GM04504 (cell line): ENCODE measurements around the gene SLC39A7.

Experiments
- DNase-seq: peaks from one replicate; pipeline ENCODE4 v3.0.0-alpha.2; 2012; ENCODE audit warnings: low read depth

SLC39A7 gene, protein sequence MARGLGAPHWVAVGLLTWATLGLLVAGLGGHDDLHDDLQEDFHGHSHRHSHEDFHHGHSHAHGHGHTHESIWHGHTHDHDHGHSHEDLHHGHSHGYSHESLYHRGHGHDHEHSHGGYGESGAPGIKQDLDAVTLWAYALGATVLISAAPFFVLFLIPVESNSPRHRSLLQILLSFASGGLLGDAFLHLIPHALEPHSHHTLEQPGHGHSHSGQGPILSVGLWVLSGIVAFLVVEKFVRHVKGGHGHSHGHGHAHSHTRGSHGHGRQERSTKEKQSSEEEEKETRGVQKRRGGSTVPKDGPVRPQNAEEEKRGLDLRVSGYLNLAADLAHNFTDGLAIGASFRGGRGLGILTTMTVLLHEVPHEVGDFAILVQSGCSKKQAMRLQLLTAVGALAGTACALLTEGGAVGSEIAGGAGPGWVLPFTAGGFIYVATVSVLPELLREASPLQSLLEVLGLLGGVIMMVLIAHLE

DNA sequence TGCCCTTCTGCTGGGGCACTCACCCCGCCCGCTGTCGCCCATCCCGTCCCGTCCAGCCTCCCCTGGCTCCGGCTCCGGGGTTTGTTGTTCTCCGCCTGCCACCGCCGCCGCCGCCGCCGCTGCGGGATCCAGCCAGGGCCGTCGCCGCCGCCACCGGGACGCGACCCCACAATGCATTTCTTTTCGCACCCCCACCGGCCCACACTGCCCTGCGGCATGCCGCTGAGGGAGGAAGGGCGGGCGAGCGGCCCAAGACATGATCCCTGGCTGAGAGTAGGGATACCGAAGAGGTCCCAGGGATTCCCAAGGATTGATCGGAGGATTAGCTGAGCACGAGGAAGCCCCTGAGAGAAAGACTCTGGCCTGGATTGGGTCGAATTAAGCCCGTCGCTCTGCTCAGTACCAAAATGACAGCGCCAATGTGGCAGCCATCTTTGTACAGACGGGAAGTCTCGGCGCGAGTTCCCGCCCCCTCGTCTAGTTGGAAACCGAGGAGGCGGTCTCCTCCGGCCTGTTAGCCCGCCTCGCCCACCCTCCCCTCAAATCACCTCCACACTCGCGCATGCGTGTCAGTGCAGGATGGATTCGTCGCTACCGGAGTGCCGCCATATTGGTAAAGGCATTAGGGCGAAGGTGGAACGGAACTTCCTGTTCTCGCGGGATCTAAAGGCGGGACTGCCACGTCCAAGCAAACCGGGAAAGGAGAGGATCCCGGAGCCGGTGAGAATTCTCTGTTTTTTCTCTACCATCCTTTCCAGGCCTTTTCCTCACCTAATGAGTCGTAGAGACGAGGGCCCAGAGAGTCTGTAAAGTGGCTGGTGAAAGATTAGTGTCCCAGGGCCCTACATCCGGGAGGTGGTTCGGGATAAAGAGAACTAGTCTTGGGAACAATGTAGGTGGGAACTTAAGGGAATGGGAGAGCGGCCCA lies at the start of gene SLC39A7, which contains the start of gene RXRB:
Gene SLC39A7 (plus strand): TSS at position 649 of the 928 bp plus-strand sequence. CDS start 379 bp downstream, outside the sequence.
Gene RXRB (minus strand): TSS at position 447 of the 928 bp plus-strand sequence. CDS start 189 bp downstream, at position 258.
- DNase-seq, result peak; percentile 99

DNA sequence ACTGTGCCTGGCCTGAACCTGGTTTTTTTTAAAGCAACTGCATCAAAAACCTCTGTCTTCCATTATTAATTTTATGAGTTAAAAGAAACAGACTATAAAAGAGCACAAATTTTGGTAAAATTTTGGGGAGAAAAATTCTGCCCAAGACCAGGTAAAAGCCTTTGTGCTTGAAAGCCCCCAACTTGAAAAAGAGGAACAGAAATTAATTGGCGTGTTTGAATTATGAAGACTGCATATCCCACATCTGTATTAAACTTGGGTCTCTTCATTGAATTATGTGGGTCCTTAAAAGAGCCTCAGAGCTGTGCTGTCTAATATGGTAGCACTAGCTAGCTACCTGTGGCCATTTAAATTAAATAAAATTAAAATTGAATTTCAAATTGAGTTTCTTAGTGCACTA lies 49.6 kb upstream of the SLC39A7 start:
- no peak for DNase-seq

DNA sequence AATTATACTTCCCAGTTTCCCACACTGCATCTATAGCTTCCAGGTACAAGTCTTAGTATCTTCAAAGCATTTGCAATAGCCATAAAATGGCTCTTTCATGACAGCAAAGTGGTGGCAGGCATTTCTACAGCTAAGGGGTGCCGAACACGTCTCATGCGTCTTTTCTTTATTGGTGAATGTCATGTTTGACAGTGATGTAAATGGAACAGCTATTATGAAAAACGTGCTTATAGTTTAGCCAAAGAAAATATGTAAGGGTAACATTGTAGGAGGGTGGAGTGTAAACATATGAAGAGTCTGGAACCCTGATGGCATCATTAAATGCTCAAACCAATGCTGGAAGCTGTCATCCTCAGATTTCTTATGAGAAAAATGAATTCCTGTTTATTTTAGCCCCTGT lies 46.3 kb upstream of the SLC39A7 start:
- no peak for DNase-seq

DNA sequence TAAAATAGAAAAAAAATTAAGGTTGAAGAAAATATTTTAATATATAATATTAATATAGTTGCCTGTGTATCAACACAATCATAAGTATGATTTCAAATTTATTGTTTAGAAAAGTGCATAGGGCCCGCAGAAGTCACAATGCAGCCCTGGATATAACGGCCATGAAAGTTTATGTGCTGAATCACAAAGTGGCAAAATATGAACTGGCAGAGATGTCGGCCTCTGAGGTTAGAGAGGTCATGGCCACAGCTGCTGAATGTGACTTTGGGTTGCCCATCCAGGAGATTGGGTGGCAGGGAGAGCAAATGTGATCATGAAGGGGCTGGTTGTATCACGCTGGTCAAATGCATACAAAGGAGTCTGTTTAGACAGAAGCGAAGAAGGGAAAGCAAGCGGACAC lies 44.1 kb upstream of the SLC39A7 start:
- DNase-seq, result no peak

DNA sequence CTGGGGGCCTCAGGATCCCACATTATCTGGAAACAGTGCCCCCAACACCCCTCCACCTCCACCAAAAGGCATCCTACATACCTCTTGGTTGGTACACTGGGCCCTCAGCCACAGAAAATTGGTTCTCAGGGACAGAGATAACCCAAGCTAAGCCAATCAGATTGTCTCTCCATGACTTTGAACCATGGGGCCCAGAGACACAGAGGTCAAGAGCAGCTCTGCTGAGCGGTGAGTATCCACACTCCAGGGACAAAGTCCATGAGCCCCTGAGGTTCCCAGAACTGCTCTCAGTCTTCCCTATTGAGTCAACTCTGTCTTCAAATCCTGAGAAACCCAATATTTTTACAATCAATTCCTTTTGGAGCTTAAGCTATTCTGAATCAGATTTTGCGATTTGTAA lies 43.7 kb upstream of the SLC39A7 start:
- DNase-seq, result no peak

DNA sequence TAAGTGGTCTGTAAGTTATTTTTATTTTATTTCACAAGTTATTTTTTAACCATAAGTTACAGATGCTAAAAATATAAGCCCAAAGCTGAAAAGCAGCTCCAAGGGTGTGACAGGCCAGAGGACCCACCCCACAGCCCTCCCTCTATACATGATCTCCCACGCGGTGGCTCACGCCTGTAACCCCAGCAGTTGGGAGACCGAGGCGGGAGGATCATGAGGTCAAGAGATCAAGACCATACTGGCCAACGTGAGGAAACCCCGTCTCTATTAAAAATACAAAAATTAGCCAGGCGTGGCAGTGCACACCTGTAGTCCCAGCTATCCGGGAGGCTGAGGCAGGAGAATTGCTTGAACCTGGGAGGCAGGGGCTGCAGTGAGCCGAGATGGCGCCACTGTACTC lies 40.6 kb upstream of the SLC39A7 start:
- DNase-seq, result no peak

DNA sequence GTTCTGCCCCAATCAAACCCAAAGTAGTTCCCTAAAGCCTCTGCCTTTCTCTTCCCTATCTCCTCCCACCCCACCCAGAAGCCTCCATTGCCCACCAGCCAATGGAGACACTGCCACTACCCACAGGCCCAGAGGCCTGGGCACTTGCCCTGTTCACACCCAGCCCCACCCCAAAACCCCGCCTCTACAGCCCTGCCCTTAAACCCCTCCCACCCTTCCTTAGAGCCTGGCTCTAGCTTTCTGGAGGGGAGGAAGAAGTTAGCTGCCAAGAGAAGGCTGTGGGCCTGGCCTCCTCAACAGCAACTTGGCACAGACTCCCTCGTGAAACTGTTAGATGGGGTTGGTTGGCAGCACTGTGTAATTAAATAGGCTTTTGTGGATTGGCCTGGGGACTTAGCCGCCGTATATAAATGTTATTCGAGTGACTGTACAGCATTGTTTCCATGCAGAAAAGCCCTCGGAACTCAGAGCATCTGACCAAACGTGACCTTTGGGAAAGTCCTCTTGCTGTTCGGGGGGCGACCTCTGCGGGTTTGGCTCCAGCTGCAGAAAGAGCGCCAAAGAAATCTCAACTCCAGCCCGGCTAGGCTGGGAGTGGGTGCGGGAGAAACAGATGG lies 39.8 kb upstream of the SLC39A7 start:
- peak; percentile 75 for DNase-seq

DNA sequence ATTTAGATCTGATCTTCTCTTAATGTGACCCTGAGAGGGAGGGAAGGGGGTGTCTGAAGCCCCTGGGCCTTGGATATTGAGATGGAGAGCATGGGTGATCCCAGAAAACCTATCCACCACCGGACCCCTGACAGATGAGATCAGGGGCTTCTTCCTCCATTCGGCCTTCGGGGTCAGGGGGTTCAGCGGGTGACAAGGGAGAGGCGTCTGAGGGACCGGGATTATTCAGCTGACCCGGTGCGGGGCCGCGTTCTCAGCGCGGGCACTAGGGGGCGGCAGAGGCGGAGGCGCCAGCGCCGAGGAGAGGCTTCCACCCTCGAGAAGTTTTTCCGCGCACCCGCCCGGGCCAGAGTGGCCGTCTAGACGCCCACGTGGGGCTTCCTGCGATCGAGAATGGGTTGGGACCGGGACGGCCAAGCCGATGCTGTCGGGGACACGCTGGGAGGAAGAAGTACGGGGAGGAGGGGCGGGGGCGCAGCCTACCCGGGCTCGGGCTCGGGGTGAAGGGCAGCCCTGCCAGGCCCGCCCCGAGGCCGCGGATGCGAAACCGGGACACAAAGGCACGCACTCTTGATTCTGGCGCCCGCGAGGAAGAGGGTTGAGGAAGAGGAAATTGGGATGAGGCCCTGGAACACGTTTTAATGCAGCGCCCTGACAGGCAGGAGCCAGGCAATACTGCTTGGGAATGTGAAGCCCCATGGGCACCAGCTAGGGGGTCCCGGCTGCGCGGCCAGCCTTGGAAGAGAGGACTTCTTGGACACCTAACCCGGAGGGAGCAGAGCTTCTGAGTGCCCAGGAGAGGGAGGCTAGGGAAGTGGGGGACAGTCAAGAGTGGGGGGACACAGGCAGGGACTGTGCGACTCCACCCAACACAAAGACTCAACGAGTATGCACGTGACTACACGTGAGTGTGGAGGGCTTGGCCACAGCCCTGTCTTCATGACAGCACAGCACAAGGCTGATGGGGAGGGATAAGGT lies 39.0 kb upstream of the SLC39A7 start:
- no peak for DNase-seq

DNA sequence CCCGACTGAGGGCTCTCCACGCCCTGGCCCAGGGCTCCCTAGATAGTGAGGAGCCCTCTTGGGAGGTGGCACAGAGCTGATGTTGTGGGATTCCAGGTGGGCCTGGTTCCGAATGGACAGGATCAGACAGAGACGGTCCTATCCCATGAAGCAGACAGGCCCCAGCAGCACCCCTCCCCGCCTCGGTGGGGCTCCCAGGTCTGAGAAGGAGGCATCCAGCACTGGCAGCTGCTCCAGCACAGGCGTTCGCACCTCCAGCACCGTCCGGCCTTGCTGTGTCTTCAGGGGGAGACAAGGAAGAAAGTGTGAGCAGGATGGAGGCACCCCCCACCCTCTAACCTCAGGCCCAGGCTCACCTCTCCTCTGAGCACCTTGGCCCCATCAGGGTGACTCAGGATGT lies 37.1 kb upstream of the SLC39A7 start:
- DNase-seq, result no peak

DNA sequence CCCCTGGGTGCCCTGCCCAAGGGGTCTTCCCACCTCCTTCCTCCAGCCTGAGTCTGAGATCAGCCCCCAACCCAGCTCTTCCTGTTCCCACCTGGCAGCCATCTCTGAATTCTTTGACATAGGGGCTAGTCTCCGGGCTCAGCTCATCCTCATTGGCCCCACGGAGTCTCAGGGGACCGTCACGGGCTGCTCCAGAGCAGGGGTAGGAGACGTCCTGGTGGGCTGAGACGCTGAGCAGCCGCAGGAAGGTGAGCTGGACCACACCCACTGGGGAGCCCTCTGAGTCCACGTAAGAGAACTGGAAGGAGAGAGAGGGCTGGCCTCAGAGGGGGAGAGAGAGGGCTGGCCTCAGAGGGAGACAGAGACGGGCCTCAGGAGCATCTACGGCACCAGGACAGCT lies 36.5 kb upstream of the SLC39A7 start:
- DNase-seq, result no peak

DNA sequence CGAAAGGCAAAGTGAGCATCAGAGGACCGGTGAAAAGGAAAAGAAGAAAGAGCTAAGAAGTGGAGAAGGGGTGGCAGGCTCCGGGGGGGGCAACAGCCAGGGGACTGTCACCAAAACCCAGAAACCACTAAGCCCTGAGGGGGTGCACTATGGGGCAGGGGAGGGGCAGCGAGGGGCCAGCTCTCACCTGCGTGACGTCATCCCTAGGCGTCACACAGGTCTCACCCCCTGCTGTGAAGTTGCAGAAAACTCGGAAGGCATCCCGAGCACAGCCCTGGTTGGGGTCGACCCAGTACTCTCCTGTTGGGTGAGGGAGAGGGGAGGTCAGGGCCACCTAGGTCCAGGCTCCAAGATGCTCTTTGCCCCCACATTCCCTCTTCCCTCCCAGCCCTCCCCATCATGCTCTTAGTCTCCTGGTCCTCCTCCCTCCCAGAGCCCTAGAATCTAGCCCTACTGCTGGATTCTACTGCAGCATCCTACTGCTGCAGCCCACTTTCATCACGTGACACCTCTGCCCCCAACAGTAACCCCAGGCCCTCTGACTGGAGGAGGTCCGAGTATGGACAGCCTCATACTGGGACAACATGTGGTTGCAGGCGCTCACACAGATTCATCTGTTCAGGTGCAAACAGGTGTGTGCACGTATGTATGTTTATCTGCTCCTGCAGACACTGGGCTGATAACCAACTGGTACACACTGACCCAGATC lies 35.8 kb upstream of the SLC39A7 start:
- DNase-seq, result no peak

DNA sequence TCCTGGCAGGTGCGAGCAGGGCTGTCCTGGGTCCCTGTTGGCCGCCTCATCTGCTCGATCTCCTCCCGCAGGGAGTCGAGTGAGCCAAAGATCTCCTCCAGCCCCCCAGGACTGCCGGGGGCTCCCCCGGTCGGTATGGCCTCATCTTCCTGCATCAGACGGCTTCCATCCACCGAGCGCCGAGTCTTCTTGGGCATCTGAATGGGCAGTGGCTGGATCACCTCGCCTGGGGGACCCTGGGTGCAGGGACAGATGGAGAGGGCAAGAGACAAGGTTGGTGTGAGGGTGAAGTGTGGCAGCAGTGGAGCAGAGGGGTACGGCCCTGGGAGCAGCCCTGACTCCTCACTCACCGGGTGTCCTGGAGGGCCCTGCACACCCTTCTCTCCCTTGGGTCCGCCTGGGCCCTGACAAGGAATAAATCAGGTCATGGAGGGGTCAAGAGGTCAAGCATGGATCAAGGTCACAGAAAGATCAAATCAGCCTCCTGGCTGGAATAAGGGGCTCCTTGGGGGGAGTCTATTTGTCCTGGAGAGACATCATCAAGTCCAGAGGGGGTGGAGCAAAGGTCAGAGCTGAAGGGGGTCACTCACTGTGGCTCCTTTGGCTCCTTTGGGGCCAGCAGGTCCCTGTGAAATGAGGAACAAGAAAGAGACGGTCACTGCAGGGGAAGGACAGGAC lies 34.9 kb upstream of the SLC39A7 start:
- DNase-seq, result no peak

DNA sequence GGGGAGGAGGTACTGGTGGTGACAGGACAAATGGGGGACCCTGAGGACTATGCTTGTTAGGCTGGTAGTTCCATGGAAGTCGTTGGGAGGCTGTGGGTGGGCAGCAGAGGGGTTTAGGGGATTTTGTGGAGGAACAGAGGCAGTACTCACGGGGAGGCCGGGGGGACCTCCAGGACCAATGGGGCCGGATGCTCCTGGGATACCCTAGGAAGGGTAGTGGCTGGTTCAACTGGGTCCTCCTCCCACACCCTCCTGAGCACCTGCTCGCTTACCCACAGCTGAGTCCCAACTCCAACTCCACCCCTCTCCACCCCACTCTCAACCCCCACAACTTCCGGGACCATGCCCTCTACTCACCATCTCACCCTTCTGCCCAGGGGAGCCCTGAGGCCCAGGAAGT lies 34.3 kb upstream of the SLC39A7 start:
- no peak for DNase-seq

DNA sequence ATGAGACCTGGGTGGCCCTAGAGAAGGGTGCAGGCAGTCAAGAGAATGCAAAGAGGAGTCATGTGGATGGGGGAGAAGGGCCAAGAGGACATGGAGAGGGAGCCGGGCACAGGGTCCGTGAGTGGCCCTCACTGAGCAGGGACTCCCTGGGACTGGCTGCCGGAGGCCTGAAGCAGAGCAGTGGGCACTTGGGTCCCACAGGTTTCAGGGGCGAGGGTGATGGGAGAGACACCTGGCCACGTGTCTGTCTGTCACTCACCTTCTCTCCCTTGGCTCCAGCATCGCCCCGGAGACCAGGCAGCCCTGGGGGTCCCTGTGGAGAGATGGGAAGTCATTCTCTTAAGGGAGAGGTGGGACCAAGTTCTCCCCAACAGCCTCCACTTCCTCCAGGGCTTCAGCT lies 33.9 kb upstream of the SLC39A7 start:
- DNase-seq, result no peak

DNA sequence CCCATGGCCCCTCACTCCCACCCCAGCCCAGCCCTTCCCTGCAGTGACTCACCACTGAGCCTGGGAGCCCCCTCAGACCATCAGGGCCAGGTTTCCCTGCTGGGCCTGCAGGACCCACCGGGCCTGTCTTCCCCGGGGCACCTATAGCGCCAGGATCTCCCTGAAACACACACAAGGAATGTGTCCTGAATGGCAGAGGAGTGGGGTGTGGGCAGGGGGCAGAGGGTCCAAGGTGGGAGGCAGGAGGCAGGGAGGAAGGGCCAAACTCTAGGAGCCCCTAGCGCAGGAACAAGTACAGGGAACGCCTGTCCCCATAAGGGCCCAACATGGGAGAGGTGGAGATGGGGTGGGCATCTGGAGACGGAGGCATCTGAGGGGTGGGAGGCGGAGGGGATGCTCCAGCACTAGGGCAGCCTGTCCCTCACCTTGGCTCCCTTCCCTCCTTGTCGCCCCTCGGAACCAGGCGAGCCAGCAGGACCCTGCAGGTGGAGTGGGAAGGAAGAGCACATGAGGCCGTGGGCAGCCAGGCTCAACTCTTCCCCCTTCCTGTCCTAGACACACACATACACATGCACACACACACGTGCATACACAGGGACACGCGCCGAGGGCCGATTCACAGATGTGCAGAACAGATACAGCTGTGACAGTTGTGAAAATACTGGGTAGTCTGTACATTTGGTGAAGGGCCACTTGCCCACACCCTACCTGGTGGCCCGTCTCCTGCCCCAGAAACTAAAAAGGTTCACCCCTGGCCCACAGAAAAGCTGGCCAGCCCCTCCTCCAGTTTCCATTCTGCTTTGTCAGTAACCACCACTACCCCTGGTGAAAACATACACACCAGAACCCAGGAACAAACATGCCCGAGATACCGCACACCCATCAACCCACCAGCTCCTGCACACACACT lies 33.0 kb upstream of the SLC39A7 start:
- DNase-seq, result no peak

DNA sequence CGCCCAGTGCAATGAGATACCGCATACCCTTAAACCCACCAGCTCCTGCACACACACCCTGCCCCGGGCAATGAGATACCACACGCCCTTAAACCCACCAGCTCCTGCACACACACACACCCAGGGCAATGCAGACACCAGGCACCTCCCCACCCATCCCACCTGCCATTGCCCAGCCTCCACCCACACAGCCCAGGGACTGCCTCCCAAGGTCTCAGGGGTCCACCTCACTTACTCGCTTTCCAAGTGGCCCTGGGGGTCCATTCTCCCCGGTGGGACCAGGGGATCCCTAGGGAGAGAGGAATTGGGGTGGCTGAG lies 32.4 kb upstream of the SLC39A7 start:
- DNase-seq, result no peak

DNA sequence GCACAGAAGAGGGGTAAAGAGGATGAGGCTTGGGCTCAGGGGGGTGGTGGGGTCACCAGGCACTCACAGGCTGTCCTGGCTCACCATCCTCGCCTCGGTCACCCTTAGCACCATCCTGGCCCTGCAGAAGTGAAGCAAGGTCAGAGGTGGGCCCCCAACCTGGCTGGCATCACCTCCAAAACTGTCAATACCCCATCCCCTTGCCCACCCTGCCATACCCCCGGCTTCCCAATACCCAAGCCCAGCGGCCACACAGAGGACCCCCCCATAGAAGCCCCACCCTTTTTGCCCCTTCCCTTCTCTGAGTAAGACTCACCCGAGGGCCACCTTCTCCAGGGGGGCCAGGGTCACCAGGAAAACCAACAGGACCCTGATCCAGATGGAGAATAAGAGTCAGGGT lies 32.0 kb upstream of the SLC39A7 start:
- no peak for DNase-seq

DNA sequence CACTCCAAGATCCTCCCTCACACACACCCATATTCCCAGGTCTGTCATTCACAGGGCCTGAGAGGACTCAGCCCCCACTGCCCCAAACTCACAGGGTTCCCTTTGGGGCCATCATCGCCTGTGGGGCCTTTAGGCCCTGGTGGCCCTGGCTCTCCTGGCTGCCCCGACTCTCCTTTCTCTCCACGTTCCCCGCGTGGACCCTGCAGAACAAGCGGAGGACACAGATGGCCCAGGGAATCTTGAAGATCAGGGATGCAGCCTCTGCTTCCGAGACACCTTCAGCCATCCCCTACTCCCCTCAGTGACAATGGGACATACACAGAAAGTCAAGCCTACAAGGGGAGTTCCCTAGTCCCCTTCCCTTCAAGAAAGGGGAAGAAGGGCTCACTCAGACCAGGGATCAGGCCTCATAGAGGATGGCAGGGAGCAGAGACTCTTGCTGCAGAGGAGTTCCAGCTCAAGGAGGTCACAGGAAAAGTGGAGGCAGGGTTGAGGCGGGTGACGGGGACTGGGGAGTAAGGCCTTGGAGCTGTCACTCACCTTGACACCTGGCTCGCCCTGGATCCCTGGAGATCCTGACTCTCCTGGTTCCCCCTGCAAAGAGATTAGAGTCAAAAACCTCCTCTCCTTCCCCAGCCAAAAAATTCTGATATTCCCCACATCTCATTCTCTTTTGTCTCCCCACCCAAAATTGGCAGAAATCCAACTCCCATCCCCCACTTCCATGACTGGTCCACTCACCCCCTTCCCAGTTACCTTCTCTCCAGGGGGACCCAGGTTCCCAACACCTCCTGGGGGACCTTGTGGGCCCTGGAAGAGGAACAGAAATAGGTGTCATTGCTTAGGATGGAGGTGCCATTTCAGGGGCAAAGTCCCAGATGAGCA lies 31.1 kb upstream of the SLC39A7 start:
- DNase-seq, result no peak
